Measurements from ENCODE around the gene NAA80.
"Not testable (repeated sequence)": the region's sequence is repeated elsewhere in the genome, so short reads cannot be mapped to it uniquely, and the experiment has no call there.

Gene NAA80

GRCh38 chr3:50312041-50312440 is 12.8 kb upstream of the NAA80 start:
- DNase-seq, result not testable (repeated sequence)

- no peak for DNase-seq
Measured at GRCh38 chr3:50304601-50305000, 5.4 kb upstream of the NAA80 start.

- DNase-seq, result no peak
Measured at GRCh38 chr3:50303013-50303815, 4.0 kb upstream of the NAA80 start, which contains the start of gene HYAL1. Gene HYAL1, minus strand, starts transcription at chr3:50303574. Its CDS starts 618 bp downstream, at chr3:50302956.

GRCh38 chr3:50302095-50303012 is 3.1 kb upstream of the NAA80 start:
- DNase-seq, result no peak

GRCh38 chr3:50300681-50301254 is 1.6 kb upstream of the NAA80 start:
- no peak for DNase-seq

- peak; percentile 22 for DNase-seq
Measured at GRCh38 chr3:50299929-50300680, 900 bp upstream of the NAA80 start.

GRCh38 chr3:50299638-50299928 is 378 bp upstream of the NAA80 start:
- DNase-seq, result no peak

GRCh38 chr3:50297896-50298725 is 1.1 kb downstream of the NAA80 start:
- peak; percentile 21 for DNase-seq

GRCh38 chr3:50297384-50297775 is 1.8 kb downstream of the NAA80 start:
- DNase-seq, result no peak

GRCh38 chr3:50296721-50297383 is 2.4 kb downstream of the NAA80 start:
- no peak for DNase-seq

- DNase-seq, result no peak
Measured at GRCh38 chr3:50295553-50296431, 3.4 kb downstream of the NAA80 start.

- no peak for DNase-seq
Measured at GRCh38 chr3:50294492-50295403, 4.5 kb downstream of the NAA80 start.

- DNase-seq, result no peak
Measured at GRCh38 chr3:50294089-50294488, 5.1 kb downstream of the NAA80 start.

- no peak for DNase-seq
Measured at GRCh38 chr3:50293079-50293801, 6.0 kb downstream of the NAA80 start.

- DNase-seq, result peak; percentile 97
Measured at GRCh38 chr3:50292159-50293078, 6.8 kb downstream of the NAA80 start, which contains the start of gene IFRD2. Gene IFRD2, minus strand, starts transcription at chr3:50292429. Its CDS starts 155 bp downstream, at chr3:50292274.

GRCh38 chr3:50290161-50290641 is 9.0 kb downstream of the NAA80 start:
- DNase-seq, result no peak

- DNase-seq, result no peak
Measured at GRCh38 chr3:50289130-50289529, 10.1 kb downstream of the NAA80 start.
